ENCODE data around the gene ARVCF. TPM values are rescaled to one million over a fixed set of nuclear protein-coding genes. Genes with fewer than 3 reads are reported as not detected.

ARVCF gene
- polyA plus RNA-seq, result 112 and 134 TPM in 2 replicates
- 89.7 and 109 TPM in 2 replicates for polyA minus RNA-seq

GRCh38 chr22:20016734-20017621 lies at the start of gene ARVCF:
ARVCF (minus strand) TSS chr22:20016823; CDS start chr22:19990794, 26,029 bp downstream.
- Histone ChIP-seq H3K9ac (ENCODE audit: low read length) (peak within 1 kb of the TSS; percentile 63), H3F3A (ENCODE audit: insufficient read depth, low read length, poor library complexity, severe bottlenecking) (no peaks in the 10 kb centered on the region), H3K27ac (ENCODE audit: low read length) (peak within 1 kb of the TSS; percentile 46), H2AFZ (ENCODE audit: low read depth, low read length) (peak within 1 kb of the TSS; percentile 22), H3K79me2 (replicated peaks; ENCODE audit: insufficient read depth, low read length) (no peaks in the 10 kb centered on the region), H3K9me3 (ENCODE audit: low read length) (no peaks in the 10 kb centered on the region), H3K36me3 (ENCODE audit: insufficient read depth, low read length) (no peaks in the 10 kb centered on the region), H4K20me1 (ENCODE audit: insufficient read depth) (no peaks in the 10 kb centered on the region), H3K4me3 (ENCODE audit: low read length) (peak within 1 kb of the TSS; percentile 76), H3K27me3 (ENCODE audit: insufficient read depth, low read depth, low read length) (peaks cover 21% of the 10 kb centered on the region), H3K4me2 (ENCODE audit: low read length) (peak within 1 kb of the TSS; percentile 69), H3K9me2 (ENCODE audit: insufficient read depth, low read length) (no peaks in the 10 kb centered on the region)
- TF ChIP-seq REST (IDR thresholded peaks at IDR 0.05; ENCODE audit: borderline replicate concordance) (peak; percentile 54), SMC3 (conservative IDR thresholded peaks at IDR 0.05; ENCODE audit: poor library complexity) (no peak), RAD21 (conservative IDR thresholded peaks at IDR 0.05) (peak; percentile 15), POLR2AphosphoS5 (IDR thresholded peaks at IDR 0.05) (peak; percentile 62), EP300 (conservative IDR thresholded peaks at IDR 0.05; ENCODE audit: poor library complexity, severe bottlenecking) (no peak), MXI1 (conservative IDR thresholded peaks at IDR 0.05; ENCODE audit: poor library complexity, severe bottlenecking) (peak; percentile 57), CTCF (IDR thresholded peaks at IDR 0.05; ENCODE audit: poor library complexity, severe bottlenecking) (peak; percentile 60), TAF1 (IDR thresholded peaks at IDR 0.05; ENCODE audit: low read depth) (peak; percentile 61), EZH2 (IDR thresholded peaks at IDR 0.05; ENCODE audit: borderline replicate concordance, insufficient read depth, low read length, poor library complexity, severe bottlenecking) (no peak)

- Histone ChIP-seq H3K9me2 (ENCODE audit: insufficient read depth, low read length) (no peaks in the 10 kb centered on the region), H3K4me3 (ENCODE audit: low read length) (no peak overlapping the region), H3K79me2 (replicated peaks; ENCODE audit: insufficient read depth, low read length) (no peaks in the 10 kb centered on the region), H4K20me1 (ENCODE audit: insufficient read depth) (no peaks in the 10 kb centered on the region), H3K9me3 (ENCODE audit: low read length) (no peaks in the 10 kb centered on the region), H3K36me3 (ENCODE audit: insufficient read depth, low read length) (no peaks in the 10 kb centered on the region), H3K4me2 (ENCODE audit: low read length) (no peak overlapping the region), H3K27ac (ENCODE audit: low read length) (no peak overlapping the region), H3K27me3 (ENCODE audit: insufficient read depth, low read depth, low read length) (no peaks in the 10 kb centered on the region), H3F3A (ENCODE audit: insufficient read depth, low read length, poor library complexity, severe bottlenecking) (no peaks in the 10 kb centered on the region), H2AFZ (ENCODE audit: low read depth, low read length) (no peak overlapping the region), H3K9ac (ENCODE audit: low read length) (no peak overlapping the region)
- TF ChIP-seq REST (IDR thresholded peaks at IDR 0.05; ENCODE audit: borderline replicate concordance) (no peak), TAF1 (IDR thresholded peaks at IDR 0.05; ENCODE audit: low read depth) (no peak), EZH2 (IDR thresholded peaks at IDR 0.05; ENCODE audit: borderline replicate concordance, insufficient read depth, low read length, poor library complexity, severe bottlenecking) (no peak), SMC3 (conservative IDR thresholded peaks at IDR 0.05; ENCODE audit: poor library complexity) (no peak), CTCF (IDR thresholded peaks at IDR 0.05; ENCODE audit: poor library complexity, severe bottlenecking) (no peak), EP300 (conservative IDR thresholded peaks at IDR 0.05; ENCODE audit: poor library complexity, severe bottlenecking) (no peak), RAD21 (conservative IDR thresholded peaks at IDR 0.05) (no peak), POLR2AphosphoS5 (IDR thresholded peaks at IDR 0.05) (no peak), MXI1 (conservative IDR thresholded peaks at IDR 0.05; ENCODE audit: poor library complexity, severe bottlenecking) (no peak)
These were observed 49.4 kb upstream of the ARVCF start for GRCh38 chr22:20065896-20066616.

Data from neural cell (in vitro differentiated cells).